HG02642 (cell line): Measurements from ENCODE around the gene KCNRG.
"Not testable (repeated sequence)": the region's sequence is repeated elsewhere in the genome, so short reads cannot be mapped to it uniquely, and the experiment has no call there.

Experiments
- ATAC-seq: cut with Tn5 transposase; IDR thresholded peaks from one replicate; pipeline ENCODE4 v1.9.1; 2021; ENCODE audit warnings: mild to moderate bottlenecking; ENCODE audit not compliant: unreplicated experiment, poor library complexity

The KCNRG gene

DNA sequence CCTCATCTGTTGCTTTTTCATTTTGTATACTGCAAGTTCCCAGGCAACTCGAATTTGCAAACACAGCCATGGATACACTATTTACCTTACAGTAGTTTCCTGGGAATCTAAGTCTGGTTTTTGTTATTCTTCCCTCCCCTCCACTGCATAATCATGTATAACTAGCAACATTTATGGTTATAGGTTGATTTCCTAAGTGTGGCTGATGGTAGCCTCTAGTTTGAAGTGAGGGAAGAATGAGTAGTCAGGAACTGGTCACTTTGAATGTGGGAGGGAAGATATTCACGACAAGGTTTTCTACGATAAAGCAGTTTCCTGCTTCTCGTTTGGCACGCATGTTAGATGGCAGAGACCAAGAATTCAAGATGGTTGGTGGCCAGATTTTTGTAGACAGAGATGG is at the start of gene KCNRG:
Gene KCNRG (plus strand): TSS at position 187 of the 400 bp plus-strand sequence. CDS start 50 bp downstream, at position 237.
- no peak for ATAC-seq

DNA sequence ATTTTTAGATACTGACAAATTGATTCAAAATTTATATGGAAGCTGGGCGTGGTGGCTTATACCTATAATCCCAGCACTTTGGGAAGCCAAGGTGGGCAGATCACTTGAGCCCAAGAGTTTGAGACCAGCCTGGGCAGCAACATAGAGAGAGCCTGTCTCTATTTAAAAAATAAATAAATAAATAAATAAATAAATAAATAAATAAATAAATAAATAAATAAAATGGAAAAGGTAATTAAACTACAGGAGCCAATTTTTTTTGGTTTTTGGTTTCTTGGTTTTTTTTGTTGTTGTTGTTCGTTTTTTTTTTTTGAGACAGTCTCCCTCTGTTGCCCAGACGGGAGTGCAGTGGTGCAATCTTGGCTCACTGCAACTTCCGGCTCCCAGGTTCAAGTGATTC is 47.8 kb upstream of the KCNRG start:
- ATAC-seq, result no peak

DNA sequence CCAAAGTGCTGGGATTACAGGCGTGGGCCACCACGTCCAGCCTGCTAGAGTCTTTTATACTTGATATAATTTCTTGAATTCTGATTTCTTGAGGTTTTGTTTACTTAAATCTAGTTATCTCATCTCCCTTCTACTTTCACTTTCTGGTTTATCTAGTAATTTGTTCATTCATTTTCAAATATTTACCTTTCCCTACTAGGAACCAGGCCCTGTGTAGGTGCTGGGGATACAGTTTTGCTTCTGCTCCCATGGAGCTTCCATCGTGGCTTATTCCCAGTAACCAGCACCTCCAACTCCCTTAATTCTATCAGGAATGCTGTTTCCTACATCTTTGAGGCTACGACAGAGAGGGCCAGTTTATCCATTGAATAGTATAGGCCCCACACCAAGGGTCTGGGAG is 42.5 kb upstream of the KCNRG start:
- no peak for ATAC-seq

GRCh38 chr13:49975826-49976225 is 39.4 kb upstream of the KCNRG start:
- ATAC-seq, result no peak

- peak; percentile 73 for ATAC-seq
Measured at GRCh38 chr13:49976314-49977258, 38.7 kb upstream of the KCNRG start.

- no peak for ATAC-seq
Measured at GRCh38 chr13:49977992-49978391, 37.3 kb upstream of the KCNRG start.

DNA sequence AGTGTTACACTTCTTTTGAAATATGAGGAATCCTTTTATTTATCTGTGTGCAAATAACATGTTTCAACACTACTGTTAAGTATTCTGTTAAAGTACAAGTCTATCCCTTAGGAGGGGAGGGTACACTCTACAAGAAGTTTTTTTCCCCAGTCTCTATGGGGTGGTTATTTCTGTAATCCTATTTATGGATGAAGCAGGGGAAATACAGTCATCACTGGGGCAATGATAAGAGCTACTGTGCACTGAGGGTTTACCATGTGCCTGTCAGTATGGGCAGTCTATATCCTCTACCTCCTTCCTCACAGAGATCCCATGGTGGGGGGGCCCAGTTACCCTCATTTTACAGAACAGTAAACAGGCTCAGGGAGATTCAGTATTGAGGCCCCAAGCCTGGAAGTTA is 35.0 kb upstream of the KCNRG start:
- ATAC-seq, result no peak

DNA sequence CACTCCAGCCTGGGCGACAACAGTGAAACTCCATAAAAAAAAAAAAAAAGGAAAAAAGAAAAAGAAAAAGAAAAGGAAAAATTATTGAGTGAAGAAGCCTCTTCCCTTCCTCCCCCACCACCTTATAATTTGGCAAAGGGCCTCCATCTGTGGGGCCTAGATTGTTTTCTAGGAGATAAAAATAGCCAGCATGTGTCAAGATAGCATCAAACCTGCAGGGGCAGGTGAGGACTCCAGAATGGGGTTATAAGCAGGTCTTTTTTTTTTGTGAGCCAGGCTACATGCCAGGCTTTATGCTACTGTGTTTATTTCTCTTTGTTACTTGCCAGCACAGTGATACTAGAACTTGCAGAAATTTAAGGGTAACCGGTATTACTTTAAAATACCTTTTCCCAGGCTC is 30.1 kb upstream of the KCNRG start:
- ATAC-seq, result no peak

GRCh38 chr13:49986471-49986870 is 28.8 kb upstream of the KCNRG start:
- ATAC-seq, result no peak

DNA sequence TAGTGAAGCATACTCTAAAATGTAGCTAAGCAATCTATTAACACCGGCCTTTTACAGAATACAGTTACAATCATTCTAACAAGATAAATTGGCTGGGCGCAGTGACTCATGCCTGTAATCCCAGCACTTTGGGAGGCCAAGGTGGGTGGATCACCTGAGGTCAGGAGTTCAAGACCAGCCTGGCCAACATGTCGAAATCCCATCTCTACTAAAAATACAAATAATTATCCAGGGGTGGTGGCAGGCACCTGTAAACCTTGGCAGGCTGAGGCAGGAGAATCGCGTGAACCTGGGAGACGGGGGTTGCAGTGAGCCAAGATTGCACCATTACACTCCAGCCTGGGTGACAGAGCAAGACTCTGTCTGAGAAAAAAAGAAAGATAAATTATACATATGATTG is 24.6 kb upstream of the KCNRG start:
- ATAC-seq, result not testable (repeated sequence)

DNA sequence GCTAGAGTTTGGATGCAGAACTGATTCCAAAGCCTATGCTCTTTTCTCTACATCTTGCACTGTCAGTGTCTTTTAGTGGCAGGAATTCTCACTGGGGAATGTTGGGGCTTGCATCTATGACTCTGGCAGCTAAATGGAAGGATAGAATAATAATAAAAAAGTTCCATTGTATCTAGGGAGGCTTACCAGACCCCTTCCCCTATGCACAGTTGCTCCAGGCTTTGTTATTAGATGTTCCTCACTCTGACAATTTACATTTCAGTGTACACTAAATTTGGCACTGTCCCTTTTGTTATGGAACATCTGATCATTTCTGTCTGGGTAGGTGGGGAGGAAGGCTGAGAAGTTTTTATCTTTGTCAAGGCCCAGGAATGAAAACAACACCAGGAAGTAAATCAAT is 22.1 kb upstream of the KCNRG start:
- ATAC-seq, result no peak

DNA sequence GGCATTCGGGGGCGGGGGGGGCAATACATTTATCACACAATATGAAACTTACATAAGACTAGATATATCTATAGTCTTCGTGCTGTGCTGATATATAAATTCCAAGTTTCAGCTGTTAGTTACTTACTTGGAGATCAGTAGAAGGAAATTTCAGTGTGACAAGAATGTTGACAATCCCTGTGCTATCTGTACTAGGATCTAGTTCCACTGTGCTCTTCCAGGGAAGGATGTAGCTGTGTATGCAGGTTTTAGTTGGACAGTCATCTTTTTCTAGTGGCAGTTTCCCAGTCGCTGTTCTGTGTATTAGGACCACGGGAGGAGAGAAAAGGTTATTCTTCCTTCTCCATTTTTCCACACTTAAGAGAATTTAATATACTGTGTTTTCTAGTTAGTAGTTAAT is 21.6 kb upstream of the KCNRG start:
- ATAC-seq, result no peak

DNA sequence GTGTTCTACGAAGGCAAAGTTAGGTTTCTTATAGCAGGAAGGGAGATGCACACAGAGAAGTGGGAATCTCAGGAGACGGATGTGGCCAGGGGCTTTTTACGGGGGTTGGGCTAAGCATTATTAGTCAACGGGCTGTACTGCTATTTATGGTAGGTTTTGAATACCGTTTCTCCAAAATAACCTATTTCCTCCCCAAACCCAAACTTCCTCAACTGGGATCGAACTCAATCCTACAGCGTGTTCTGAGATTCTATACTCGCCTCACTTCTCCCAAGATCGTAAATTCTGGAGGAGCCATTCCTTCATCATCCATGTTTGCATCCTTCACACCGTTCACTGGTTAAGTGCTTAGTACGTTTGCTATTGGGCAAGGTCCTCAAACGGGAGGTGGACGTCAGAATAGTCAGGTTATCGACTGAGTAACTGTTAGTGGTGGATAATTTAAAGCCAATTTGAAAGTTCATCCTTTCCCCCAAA is 19.6 kb upstream of the KCNRG start:
- no peak for ATAC-seq

- ATAC-seq, result peak; percentile 65
Measured at GRCh38 chr13:49996161-49996915, 18.9 kb upstream of the KCNRG start.

GRCh38 chr13:49996951-49997895 is 18.0 kb upstream of the KCNRG start, which contains the start of gene TRIM13:
TRIM13 (plus strand) TSS chr13:49997042; CDS start chr13:50011941, 14,899 bp downstream.
- ATAC-seq, result peak; percentile 73

GRCh38 chr13:49997955-49998354 is 17.3 kb upstream of the KCNRG start:
- no peak for ATAC-seq

DNA sequence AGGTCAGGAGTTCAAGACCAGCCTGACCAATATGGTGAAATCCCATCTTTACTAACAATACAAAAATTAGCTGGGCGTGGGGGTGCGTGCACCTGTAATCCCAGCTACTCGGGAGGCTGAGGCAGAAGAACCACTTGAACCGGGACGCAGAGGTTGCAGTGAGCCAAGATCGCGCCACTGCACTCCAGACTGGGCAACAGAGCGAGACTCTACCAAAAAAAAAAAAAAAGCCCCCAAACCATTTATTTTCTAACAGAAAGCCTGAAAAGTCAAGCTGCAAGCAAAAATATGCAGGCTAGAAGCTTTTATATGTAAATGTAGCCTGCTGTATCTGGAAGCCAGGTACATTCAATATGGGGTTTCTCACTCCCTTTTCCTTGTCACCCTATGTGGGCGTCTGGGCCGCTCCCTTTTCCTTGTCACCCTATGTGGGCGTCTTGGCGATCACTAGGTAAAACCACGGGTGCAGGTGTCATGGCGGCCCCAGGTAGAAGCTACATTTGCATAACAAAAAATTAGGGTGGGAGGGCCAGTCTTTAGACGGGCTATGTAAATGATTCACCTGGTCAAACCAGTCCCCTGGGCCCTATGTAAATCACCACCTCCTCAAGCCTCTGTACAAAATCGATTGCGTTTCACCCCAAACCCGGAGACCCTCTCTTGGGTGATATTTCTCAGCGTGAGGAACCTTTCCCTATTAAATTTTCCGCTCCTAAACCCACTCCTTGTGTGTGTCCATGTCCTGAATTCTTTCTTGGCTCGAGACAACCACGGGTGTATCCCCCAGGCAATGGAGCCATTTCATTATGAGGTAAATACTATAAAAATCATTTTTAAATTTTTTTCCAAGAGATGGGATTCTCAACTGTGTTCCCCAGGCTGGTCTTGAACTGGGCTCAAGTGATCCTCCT is 16.3 kb upstream of the KCNRG start:
- ATAC-seq, result no peak

- no peak for ATAC-seq
Measured at GRCh38 chr13:50001287-50001686, 14.0 kb upstream of the KCNRG start.
